Upper lobe of left lung (tissue), 6 donors: ENCODE measurements around the gene FECH. TPM values are rescaled to one million over a fixed set of nuclear protein-coding genes. Genes with fewer than 3 reads are reported as not detected.

ENCODE experiments used
- total RNA-seq, 6 donors: library from RNA; depleted of rRNA in 4 of 6; stranded (reverse); fragments of >200 nt in 4 of 6; gene quantifications; one replicate each; pipeline versions ENCODE4 v1.1.0 to v1.2.1, GENCODE V29; 2016 to 2021
- donor health status: DM: no; HTN: no; CAD: no; lungs with moderate emphysema.
- donor health status: DM: no; HTN: yes; CAD: no; lungs with severe emphysema.

The FECH gene
- total RNA-seq, 6 donors from 2014 or later, result 11.4 to 27.2 (median 22.1) TPM

Other genes starting within 250 kb of the FECH start
- under 1 TPM in 1 of 6 donors, not detected in 5; under 0.01 TPM for gene ST8SIA3, start 234.1 kb downstream of the FECH start, total RNA-seq
- under 1 TPM in 3 of 6 donors, not detected in 3; 0.06 to 0.24 (median 0.10) TPM for gene ONECUT2, start 151.3 kb downstream of the FECH start, total RNA-seq
- 100 to 1,000 TPM in 3 of 6 donors, 10 to 100 TPM in 3; 55.8 to 112 (median 99.0) TPM for gene NARS1, start 35.1 kb upstream of the FECH start, total RNA-seq
- 10 to 100 TPM; 19.6 to 36.5 (median 26.0) TPM for gene ATP8B1, start 216.6 kb upstream of the FECH start, total RNA-seq